ENCODE results near the gene NR4A2.

Gene NR4A2

DNA sequence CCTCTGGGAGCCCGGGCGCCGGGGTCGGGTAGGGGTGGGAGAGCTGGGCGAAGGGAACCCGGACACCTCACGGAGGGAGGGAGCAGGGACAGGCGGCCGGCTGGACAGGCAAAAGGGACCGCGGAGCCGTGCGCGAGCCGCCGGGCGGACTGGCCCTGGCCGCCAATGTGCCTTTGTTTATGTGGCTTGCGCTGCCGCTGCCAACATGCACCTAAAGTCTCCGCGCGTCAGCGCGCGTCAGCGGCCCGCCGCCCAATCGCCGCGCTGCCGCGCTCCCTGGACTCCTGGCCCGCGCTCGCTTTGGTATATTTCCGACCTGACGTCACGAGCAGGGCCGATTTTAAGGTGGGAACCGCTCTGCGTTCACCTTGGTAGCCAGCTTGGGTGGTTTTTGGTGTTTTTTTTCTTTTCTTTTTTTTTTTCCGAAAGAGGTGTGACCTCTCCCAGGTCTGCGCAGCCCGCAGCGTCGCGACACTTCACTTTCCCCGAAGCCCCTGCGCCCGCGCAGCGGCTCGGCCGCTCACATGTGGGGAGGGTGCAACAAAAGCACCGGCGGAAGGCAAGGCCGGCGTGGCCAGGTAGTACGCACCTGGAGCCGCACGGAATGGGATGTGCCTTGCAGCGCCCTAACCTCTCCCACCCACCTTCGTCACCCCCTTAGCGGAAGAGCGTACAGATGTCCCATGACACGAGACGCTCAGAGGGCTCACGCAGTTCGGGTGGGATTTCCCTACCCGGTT, at the start of gene NR4A2:
Gene NR4A2 (minus strand): TSS at position 188 of the 740 bp plus-strand sequence. CDS start 2,535 bp downstream, outside the sequence.
- Mint-ChIP-seq H3K27ac (peak within 1 kb of the TSS; percentile 93 to 99), H3K9me3 (no peaks in the 10 kb centered on the region), H3K4me3 (peak within 1 kb of the TSS; percentile 91 to 96), H3K4me1 (peaks cover 53% of the 10 kb centered on the region), H3K27me3 (peaks cover 14% of the 10 kb centered on the region)
- peak; percentile 74 for ATAC-seq
- DNase-seq: peak; percentile 91 to 94

DNA sequence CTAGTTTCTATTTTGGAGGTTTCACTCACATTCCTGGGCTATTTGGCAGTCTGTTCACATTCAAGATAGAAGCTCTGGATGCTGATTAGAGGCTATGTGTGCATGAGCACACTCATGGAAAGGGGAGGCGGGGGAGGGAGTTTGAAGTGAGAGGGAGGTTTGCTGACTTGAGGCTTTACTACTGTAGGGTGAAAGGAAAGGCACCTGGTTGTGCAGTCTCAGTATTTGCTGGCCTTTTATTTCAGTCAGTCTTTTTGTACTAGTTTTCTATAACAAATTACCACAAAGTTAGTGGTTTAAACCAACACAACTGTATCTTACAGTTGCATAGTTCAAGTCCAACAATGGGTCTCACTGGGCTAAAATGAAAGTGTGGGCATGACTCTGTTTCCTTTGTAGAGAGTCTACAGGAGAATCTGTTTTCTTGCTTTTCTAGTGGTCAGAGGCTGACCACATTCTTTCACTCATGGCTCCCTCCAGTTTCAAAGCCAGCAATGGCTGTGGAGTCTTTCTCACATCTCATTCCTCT, 47.7 kb upstream of the NR4A2 start:
- H3K27me3 Mint-ChIP-seq: no peaks in the 10 kb centered on the region
- peaks cover 40% of the 10 kb centered on the region for H3K4me1 Mint-ChIP-seq
- ATAC-seq (peak; percentile 84), DNase-seq (peak in 1 of 2 donors; percentile 22)
- H3K4me3 Mint-ChIP-seq: peak overlapping the region; percentile 12 to 50
- H3K9me3 Mint-ChIP-seq: peaks cover 0 to under 1% of the 10 kb centered on the region in 2 donors
- H3K27ac Mint-ChIP-seq: no peak overlapping the region

DNA sequence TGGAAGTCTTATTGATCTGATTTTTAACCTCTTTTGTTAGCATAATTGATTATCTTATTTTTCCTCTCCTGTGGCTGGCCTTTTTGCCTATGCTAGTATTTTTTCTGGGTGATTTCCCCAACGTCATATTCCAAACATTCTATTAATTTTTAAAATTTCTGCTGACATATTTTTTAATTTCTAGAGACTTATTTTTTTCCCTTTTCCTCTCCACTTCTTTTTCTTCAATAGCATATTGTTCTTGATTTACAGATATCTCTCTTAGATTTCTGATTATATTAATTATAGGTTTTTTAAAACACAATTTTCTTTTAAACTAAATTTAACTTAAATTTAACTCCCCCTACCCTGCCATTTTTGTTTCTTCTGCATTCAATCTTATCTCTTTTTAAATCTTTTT, 47.2 kb upstream of the NR4A2 start:
- H3K9me3 Mint-ChIP-seq: peaks cover 4 to 5% of the 10 kb centered on the region in 2 donors
- DNase-seq (no peak), ATAC-seq (no peak)
- H3K4me1 Mint-ChIP-seq: peaks cover 36% of the 10 kb centered on the region
- peak overlapping the region in 1 of 2 donors; percentile 50 for H3K4me3 Mint-ChIP-seq
- H3K27me3 Mint-ChIP-seq: no peaks in the 10 kb centered on the region
- no peak overlapping the region for H3K27ac Mint-ChIP-seq

DNA sequence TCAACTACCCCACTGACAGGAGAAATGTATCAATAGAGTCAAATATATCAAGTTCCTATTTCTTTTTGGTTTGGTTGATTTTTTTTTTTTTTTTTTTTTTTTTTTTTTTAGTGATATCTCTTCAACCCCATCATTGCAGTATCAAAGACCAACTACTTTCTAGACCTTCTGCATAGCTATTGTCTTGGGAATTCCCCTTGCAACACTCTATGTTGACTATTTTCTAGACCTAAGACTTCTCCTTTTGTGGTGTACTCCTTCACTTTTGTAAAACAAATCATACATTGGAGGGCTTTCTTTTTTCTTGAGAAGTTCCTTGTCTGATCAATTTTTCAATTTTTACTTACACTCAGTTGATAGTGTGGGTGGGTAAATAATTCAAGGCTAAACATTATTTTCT, 46.5 kb upstream of the NR4A2 start:
- peaks cover 33% of the 10 kb centered on the region for H3K4me1 Mint-ChIP-seq
- H3K4me3 Mint-ChIP-seq: no peak overlapping the region
- H3K9me3 Mint-ChIP-seq: peaks cover 7 to 11% of the 10 kb centered on the region in 2 donors
- ATAC-seq (no peak), DNase-seq (no peak)
- H3K27ac Mint-ChIP-seq: no peak overlapping the region
- no peaks in the 10 kb centered on the region for H3K27me3 Mint-ChIP-seq

DNA sequence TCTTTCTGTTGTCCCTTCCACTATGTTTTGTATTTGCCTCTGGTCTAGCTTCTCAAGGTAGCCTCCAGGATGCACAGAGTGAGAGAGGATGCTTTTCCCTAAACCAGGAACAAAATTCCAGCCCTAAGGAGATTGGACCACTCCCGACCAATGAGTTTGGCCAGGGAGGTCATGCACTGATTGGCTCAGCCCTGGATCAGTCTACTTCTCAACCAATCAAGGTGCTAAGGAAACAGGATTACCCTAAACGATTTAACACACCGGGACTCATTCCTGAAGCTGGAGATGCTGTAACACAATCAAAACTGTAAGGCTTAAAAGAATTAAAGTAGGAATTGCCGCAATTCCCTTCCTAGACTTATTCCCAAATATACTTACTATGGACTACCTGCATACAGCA, 34.2 kb upstream of the NR4A2 start:
- H3K27me3 Mint-ChIP-seq: no peaks in the 10 kb centered on the region
- H3K4me1 Mint-ChIP-seq: no peaks in the 10 kb centered on the region
- ATAC-seq (no peak), DNase-seq (no peak)
- H3K27ac Mint-ChIP-seq: no peak overlapping the region
- H3K4me3 Mint-ChIP-seq: no peak overlapping the region
- no peaks in the 10 kb centered on the region for H3K9me3 Mint-ChIP-seq

DNA sequence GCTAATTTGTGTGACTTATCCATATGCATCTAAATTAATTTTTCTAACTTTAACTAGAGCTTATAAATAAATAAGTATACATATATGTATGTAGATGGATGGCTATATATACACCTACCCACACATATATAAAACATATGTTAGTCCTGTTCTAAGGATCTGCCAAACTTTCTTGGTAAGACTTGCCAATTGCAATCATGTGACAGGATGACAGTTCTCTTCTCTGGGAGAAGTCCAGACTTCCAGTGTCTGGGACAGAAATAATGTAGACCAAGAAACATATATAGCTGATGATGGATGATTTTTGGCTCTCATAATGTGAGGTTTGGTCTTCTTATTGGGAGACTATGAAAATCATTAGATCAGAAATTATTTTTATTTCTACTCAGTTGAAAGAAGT, 30.6 kb upstream of the NR4A2 start:
- no peaks in the 10 kb centered on the region for H3K4me1 Mint-ChIP-seq
- no peak for DNase-seq
- no peaks in the 10 kb centered on the region for H3K9me3 Mint-ChIP-seq
- no peak overlapping the region for H3K27ac Mint-ChIP-seq
- H3K27me3 Mint-ChIP-seq: no peaks in the 10 kb centered on the region
- ATAC-seq: no peak
- H3K4me3 Mint-ChIP-seq: no peak overlapping the region

DNA sequence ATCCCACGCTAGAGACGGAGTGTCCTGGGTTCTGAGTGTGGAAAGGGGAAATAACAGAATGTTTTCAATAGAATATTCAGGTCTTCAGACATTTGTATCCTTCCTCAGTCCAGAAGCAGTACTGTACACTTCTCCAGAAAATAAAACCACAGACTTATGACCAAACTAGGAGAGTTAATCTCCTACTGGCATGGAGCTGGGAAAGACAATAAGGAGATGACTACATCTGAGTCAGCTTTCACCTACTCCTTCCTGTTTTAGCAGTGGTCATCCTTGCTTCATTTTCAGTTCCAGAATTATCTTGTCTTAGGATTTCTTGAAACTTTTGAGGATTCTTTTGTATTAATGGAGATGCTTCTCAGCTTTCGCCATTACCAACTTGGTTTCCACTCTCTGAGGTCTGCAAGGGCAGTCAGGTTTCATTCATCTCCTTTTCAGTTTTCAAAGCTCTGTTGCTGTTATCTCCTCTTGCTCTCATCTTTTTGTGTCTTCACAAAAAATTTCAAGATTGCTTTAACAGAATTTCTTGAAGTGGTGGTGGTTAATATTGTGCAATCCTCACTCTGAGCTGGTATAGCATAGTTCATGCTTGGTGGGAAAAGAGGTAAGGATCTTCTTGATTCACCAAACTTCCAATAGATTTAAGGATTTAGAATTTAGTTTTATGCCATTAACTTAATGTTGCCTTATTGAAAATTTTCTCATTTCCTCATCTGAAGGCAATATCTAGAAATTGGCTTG, 23.7 kb upstream of the NR4A2 start:
- Mint-ChIP-seq H3K27ac (peak overlapping the region in 1 of 2 donors; percentile 37), H3K27me3 (no peaks in the 10 kb centered on the region), H3K9me3 (no peaks in the 10 kb centered on the region), H3K4me3 (no peak overlapping the region), H3K4me1 (no peaks in the 10 kb centered on the region)
- DNase-seq (no peak), ATAC-seq (no peak)

DNA sequence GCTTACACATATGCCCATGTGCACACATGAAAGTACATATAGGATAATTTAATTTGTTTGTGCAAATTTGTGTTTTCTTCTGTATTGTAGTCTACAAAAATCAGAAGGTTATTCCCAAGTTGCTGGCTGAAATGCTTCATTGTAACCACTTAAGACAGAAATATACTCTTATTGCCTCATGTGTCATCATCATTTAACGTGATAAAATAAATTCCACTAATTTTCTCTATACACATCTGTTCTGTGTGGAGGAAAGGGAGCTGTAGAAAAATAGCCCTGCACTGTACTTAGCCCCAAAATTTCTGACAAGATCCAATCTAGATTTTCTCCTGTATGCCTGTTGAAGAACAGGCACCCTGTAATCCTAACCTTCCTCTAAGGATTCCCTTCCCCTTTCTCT, 20.4 kb upstream of the NR4A2 start:
- Mint-ChIP-seq H3K27me3 (no peaks in the 10 kb centered on the region), H3K27ac (no peak overlapping the region), H3K4me3 (no peak overlapping the region), H3K9me3 (no peaks in the 10 kb centered on the region), H3K4me1 (no peaks in the 10 kb centered on the region)
- DNase-seq (no peak), ATAC-seq (no peak)

DNA sequence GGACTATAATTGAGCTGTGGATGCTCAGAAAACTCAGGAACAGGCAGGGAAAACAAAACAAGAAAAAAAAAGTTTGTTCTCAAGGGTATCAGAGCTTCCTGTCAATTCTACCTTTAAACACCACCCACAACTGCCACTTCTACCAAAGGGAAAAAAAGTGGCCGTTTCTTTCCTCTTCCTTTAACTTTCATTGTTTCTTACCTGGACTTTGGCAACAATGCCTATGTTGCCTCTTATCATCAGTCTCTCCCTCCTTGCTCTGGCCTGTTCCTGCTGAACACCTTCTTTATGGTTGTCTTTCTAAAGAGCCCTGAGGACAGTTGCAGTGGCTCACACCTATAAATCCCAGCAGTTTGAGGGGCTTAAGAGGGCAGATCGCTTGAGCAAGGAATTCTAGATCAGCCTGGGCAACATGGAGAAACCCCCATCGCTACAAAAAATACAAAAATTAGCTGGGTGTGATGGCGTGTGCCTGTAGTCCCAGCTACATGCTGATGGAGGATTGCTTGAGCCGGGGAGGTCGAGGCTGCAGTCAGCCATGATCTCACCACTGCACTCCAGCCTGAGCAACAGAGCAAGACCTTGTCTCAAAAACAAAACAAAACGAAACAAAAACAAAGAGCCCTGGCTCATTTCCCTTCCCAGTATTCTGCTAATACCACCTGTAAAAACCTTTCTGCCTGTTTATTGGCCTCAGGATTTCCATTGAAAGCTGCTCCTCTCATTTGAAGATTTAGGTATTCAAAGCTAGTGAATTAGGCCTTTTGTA, 18.0 kb upstream of the NR4A2 start:
- H3K27ac Mint-ChIP-seq: no peak overlapping the region
- H3K4me3 Mint-ChIP-seq: no peak overlapping the region
- ATAC-seq (no peak), DNase-seq (no peak)
- H3K9me3 Mint-ChIP-seq: no peaks in the 10 kb centered on the region
- H3K27me3 Mint-ChIP-seq: no peaks in the 10 kb centered on the region
- H3K4me1 Mint-ChIP-seq: peaks cover 10% of the 10 kb centered on the region

DNA sequence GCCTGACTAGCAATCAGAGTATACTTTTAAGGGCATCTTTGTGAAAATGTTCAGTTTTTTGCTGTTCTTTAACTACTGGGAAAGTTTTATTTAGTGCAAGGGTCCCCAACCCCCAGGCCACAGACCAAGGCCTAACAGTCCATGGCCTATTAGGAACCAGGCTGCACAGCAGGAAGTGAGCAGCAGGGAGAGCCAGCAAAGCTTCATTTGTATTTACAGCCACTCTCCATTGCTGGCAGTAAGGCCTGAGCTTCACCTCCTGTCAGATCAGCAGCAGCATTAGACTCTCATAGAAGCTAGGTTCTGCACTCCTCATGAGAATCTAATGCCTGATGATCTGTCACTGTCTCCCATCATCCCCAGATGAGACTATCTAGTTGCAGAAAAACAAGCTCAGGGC, 17.1 kb upstream of the NR4A2 start:
- Mint-ChIP-seq H3K27ac (no peak overlapping the region), H3K9me3 (no peaks in the 10 kb centered on the region), H3K27me3 (no peaks in the 10 kb centered on the region), H3K4me1 (peaks cover 19% of the 10 kb centered on the region), H3K4me3 (no peak overlapping the region)
- ATAC-seq: no peak
- no peak for DNase-seq

DNA sequence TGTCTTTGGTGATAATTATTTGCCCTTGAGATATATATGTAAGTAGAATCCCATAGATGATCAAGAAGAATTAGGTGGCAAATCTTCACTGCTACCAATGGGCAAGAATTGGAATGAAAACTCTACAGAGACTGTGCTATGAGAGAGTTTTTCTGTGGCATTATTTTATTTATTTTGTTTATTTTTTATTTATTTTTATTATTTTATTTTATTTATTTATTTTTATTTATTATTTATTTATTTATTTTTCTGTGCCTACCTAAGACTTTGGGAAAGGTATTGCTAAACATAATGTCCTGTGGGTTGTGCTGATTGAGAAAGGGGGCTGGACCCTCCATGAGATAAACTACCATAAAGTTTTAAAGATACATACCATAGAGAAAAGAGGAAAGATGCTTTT, 16.6 kb upstream of the NR4A2 start:
- H3K4me3 Mint-ChIP-seq: no peak overlapping the region
- DNase-seq (no peak), ATAC-seq (no peak)
- no peaks in the 10 kb centered on the region for H3K9me3 Mint-ChIP-seq
- peaks cover 24% of the 10 kb centered on the region for H3K4me1 Mint-ChIP-seq
- no peak overlapping the region for H3K27ac Mint-ChIP-seq
- H3K27me3 Mint-ChIP-seq: no peaks in the 10 kb centered on the region

DNA sequence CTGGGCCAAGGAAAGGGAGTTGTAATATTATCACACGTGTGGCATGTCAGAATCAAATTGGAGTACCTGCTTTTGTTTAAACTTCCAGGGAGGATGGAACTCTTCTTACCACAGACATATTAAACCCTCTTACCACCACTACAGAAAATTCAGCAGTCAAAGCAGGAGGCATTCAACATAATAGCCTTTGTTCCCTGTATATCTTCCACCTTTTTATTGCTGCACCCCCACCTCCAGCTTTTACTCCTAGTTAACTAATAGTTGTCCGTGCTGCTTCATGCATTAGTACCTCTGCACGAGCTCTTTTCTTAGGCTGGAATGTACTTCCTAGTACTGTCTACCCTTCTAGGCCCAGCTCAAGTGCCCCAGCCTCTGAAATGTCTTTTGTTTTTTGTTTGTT, 14.9 kb upstream of the NR4A2 start:
- DNase-seq (no peak), ATAC-seq (no peak)
- no peak overlapping the region for H3K27ac Mint-ChIP-seq
- H3K9me3 Mint-ChIP-seq: no peaks in the 10 kb centered on the region
- no peak overlapping the region for H3K4me3 Mint-ChIP-seq
- peaks cover 33% of the 10 kb centered on the region for H3K4me1 Mint-ChIP-seq
- no peaks in the 10 kb centered on the region for H3K27me3 Mint-ChIP-seq

DNA sequence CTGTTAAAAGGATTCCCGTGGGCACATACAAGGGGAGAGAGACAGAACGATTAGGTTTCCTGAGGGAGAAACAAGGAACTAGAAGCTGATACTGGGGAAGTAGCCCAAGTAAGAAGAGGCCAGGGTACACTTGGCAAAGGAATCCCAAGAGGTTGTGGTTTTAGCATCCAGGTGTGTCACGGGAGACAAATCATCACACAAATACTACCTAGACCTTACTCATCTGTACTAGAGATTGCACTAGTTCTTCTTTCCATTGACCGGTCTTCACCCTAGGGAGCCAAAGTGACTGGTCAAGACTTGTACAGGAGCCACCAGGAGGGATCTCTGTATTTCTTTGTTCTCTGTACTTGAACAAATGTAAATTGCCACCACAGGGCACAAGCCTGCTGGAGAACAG, 14.2 kb upstream of the NR4A2 start:
- H3K27ac Mint-ChIP-seq: no peak overlapping the region
- H3K9me3 Mint-ChIP-seq: no peaks in the 10 kb centered on the region
- no peak for ATAC-seq
- peaks cover 33% of the 10 kb centered on the region for H3K4me1 Mint-ChIP-seq
- H3K4me3 Mint-ChIP-seq: no peak overlapping the region
- DNase-seq: no peak
- no peaks in the 10 kb centered on the region for H3K27me3 Mint-ChIP-seq

DNA sequence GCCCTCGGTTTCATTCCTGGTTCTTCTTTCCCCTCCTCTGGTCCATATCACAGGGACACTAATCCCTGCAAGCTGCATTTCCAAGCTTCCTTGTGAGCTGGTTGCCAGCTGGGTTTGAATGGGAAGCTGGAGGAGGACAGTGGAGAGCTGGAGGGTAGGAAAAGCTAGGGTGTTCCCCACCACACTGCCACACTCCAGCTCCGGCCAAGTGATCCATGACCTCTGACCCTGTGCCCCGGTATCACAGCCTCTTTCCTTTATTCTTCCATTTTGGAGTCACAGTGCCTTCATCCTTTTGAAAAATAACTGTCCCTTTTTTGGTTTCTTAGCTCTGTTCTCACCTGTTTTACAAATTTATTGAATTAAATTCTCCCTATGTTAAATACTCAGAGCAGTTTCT, 13.1 kb upstream of the NR4A2 start:
- H3K27me3 Mint-ChIP-seq: no peaks in the 10 kb centered on the region
- DNase-seq (no peak), ATAC-seq (no peak)
- H3K4me3 Mint-ChIP-seq: no peak overlapping the region
- peaks cover 33% of the 10 kb centered on the region for H3K4me1 Mint-ChIP-seq
- no peaks in the 10 kb centered on the region for H3K9me3 Mint-ChIP-seq
- H3K27ac Mint-ChIP-seq: no peak overlapping the region

DNA sequence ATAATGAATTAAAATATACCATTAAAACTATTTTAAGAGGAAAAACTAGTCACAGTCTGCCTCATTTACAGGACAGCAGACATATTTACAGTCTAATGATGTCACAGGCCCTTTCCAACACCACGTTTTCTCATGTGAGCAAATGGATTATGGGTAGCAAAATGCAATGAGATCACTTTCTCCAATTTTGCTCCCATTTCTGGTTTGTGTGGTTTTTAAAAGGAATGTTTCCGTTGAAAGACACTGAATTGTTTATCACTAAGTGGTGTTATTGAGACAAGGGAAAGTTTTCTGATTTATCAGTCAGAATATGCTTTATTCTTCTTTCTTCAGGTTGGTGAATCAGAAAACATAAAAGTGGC, 11.4 kb upstream of the NR4A2 start:
- Mint-ChIP-seq H3K27me3 (no peaks in the 10 kb centered on the region), H3K4me1 (peaks cover 45% of the 10 kb centered on the region), H3K27ac (no peak overlapping the region), H3K4me3 (peak overlapping the region in 1 of 2 donors; percentile 96), H3K9me3 (no peaks in the 10 kb centered on the region)
- no peak for ATAC-seq
- no peak for DNase-seq

All from stimulated activated naive CD8-positive, alpha-beta T cell treated with anti-CD3 and anti-CD28 coated beads, Interleukin-15, amount 100 ng/mL, for 72 hours (primary cell).